Measurements from ENCODE around the gene GRIN2A. TPM values are rescaled to one million over a fixed set of nuclear protein-coding genes. Genes with fewer than 3 reads are reported as not detected.

The GRIN2A gene
- polyA plus RNA-seq, 1 donor (not counting 4 experiments of a cell fraction or from before 2014, with no cell fraction given), result 0.01 TPM

DNA sequence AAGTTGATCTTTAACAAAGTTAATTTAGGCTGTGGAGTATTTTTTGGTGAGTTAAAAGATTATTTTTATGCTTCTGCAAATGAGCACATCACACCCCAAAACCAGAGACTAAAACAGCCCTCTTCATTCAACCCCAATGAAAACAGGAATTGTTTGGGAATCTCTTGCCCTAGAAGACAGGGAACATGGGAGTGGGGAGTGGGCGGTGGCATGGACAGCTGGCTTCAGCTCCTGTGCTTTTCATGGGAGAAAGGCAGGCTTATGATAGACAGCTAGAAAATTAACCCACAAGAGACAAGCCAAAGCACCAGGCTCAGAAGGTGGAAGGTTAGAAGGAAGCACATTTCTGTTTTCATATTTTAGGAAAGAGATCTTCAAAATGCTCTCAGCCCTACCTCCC lies 19.2 kb downstream of the GRIN2A start:
- dilution Hi-C loops (cut with MboI; ENCODE audit: extremely low pct_ligation_motif_present, low sequenced_read_pairs), result no loop called here
- no peak for FAIRE-seq
- no peaks in the 10 kb centered on the region for H4K20me1 ChIP-seq (ENCODE audit: control insufficient read depth, extremely low read depth, insufficient read depth, low read length)

DNA sequence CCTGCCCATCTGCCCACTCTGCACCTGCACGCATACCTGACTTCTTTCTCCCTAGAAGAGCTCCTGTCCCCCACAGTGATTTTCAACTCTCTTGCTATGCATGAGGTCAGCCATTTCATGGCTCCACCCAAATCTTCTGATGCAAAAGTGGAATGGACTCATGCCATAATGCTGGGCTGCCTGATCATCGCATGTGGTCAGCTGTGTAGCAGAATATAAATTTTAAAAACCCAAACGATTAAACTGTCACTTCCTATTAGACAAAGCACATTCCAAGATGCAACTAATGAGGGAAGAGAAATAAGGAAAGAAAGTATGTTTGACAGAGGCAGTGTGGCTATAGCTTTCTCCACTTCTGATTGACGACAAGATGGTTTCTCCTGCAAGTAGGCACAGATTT lies 26.1 kb downstream of the GRIN2A start:
- Histone ChIP-seq H3K4me3 (ENCODE audit: control insufficient read depth in 2 of 3, extremely low read depth in 1 of 3, insufficient read depth in 2 of 3, low read depth in 1 of 3, low read length in 3 of 3) (no peak overlapping the region), H2AFZ (ENCODE audit: control insufficient read depth, low read length) (no peak overlapping the region), H3K9me3 (ENCODE audit: control insufficient read depth, low read depth, low read length) (no peaks in the 10 kb centered on the region), H3K27me3 (ENCODE audit: control insufficient read depth, extremely low read depth, insufficient read depth, low read length) (no peaks in the 10 kb centered on the region), H4K20me1 (ENCODE audit: control insufficient read depth, extremely low read depth, insufficient read depth, low read length) (no peaks in the 10 kb centered on the region), H3K9ac (ENCODE audit: control insufficient read depth, extremely low read depth, insufficient read depth, low read length) (no peak overlapping the region), H3K27ac (ENCODE audit: control insufficient read depth, insufficient read depth, low read length) (no peak overlapping the region), H3K36me3 (ENCODE audit: control insufficient read depth in 2 of 2, extremely low read depth in 1 of 2, insufficient read depth in 2 of 2, low read length in 2 of 2) (no peaks in the 10 kb centered on the region), H3K4me1 (ENCODE audit: control insufficient read depth, extremely low read depth, insufficient read depth, low read length) (no peaks in the 10 kb centered on the region), H3K9me1 (ENCODE audit: control insufficient read depth, extremely low read depth, insufficient read depth, low read length) (no peaks in the 10 kb centered on the region), H3K79me2 (ENCODE audit: control insufficient read depth, insufficient read depth, low read length) (no peaks in the 10 kb centered on the region), H3K4me2 (ENCODE audit: control insufficient read depth, extremely low read depth, insufficient read depth, low read depth, low read length) (no peak overlapping the region)
- no peak for FAIRE-seq
- no peak for DNase-seq (ENCODE audit: low read depth, low spot score)
- no peak for TF ChIP-seq EZH2 (IDR thresholded peaks at IDR 0.05; ENCODE audit: low read length)
- no peak for TF ChIP-seq CTCF (optimal IDR thresholded peaks at IDR 0.05 in 1 of 3, IDR thresholded peaks at IDR 0.05 in 1 of 3, conservative IDR thresholded peaks at IDR 0.05 in 1 of 3; ENCODE audit: extremely low read depth in 1 of 3, insufficient read depth in 2 of 3, low read length in 3 of 3)
- dilution Hi-C loops (cut with MboI; ENCODE audit: extremely low pct_ligation_motif_present, low sequenced_read_pairs), result no loop called here

More for the DNA sequence above, 19.2 kb downstream of the GRIN2A start:
- no peaks in the 10 kb centered on the region for H3K79me2 ChIP-seq (ENCODE audit: control insufficient read depth, insufficient read depth, low read length)
- H3K9me1 ChIP-seq (ENCODE audit: control insufficient read depth, extremely low read depth, insufficient read depth, low read length), result no peaks in the 10 kb centered on the region
- no peaks in the 10 kb centered on the region for H3K9me3 ChIP-seq (ENCODE audit: control insufficient read depth, low read depth, low read length)
- no peaks in the 10 kb centered on the region for H3K4me1 ChIP-seq (ENCODE audit: control insufficient read depth, extremely low read depth, insufficient read depth, low read length)
- no peak overlapping the region for H3K4me3 ChIP-seq (ENCODE audit: control insufficient read depth in 2 of 3, extremely low read depth in 1 of 3, insufficient read depth in 2 of 3, low read depth in 1 of 3, low read length in 3 of 3)
- no peak for DNase-seq (ENCODE audit: low read depth, low spot score)
- no peaks in the 10 kb centered on the region for H3K36me3 ChIP-seq (ENCODE audit: control insufficient read depth in 2 of 2, extremely low read depth in 1 of 2, insufficient read depth in 2 of 2, low read length in 2 of 2)
- no peak overlapping the region for H3K4me2 ChIP-seq (ENCODE audit: control insufficient read depth, extremely low read depth, insufficient read depth, low read depth, low read length)
- no peak for TF ChIP-seq EZH2 (IDR thresholded peaks at IDR 0.05; ENCODE audit: low read length)
- TF ChIP-seq CTCF (optimal IDR thresholded peaks at IDR 0.05 in 1 of 3, IDR thresholded peaks at IDR 0.05 in 1 of 3, conservative IDR thresholded peaks at IDR 0.05 in 1 of 3; ENCODE audit: extremely low read depth in 1 of 3, insufficient read depth in 2 of 3, low read length in 3 of 3), result no peak
- no peak overlapping the region for H3K27ac ChIP-seq (ENCODE audit: control insufficient read depth, insufficient read depth, low read length)
- no peak overlapping the region for H3K9ac ChIP-seq (ENCODE audit: control insufficient read depth, extremely low read depth, insufficient read depth, low read length)
- H3K27me3 ChIP-seq (ENCODE audit: control insufficient read depth, extremely low read depth, insufficient read depth, low read length), result no peaks in the 10 kb centered on the region
- H2AFZ ChIP-seq (ENCODE audit: control insufficient read depth, low read length), result no peak overlapping the region

Measured in keratinocyte (primary cell).